Karpas-422 (cell line): ENCODE measurements around the gene MTARC2. TPM values are rescaled to one million over a fixed set of nuclear protein-coding genes. Genes with fewer than 3 reads are reported as not detected.
"Not testable (repeated sequence)": the region's sequence is repeated elsewhere in the genome, so short reads cannot be mapped to it uniquely, and the experiment has no call there.

Experiments
- DNase-seq: peaks from one replicate; pipeline ENCODE4 v3.0.0-alpha.2; 2015
- H2AFZ ChIP-seq: fragments of 200-600 bp; sonication (generic); 2 replicates; pipeline ENCODE4 v1.6.1; 2014; ENCODE audit warnings: antibody characterized with exemption, low read length, mixed read lengths
- H3K27ac ChIP-seq: fragments of 200-600 bp; sonication (generic); 2 replicates; pipeline ENCODE4 v1.5.1; 2014; ENCODE audit warnings: mild to moderate bottlenecking, low read length, moderate library complexity
- H3K27me3 ChIP-seq: fragments of 200-600 bp; sonication (generic); 2 replicates; pipeline ENCODE4 v1.6.1; 2014; ENCODE audit warnings: low read length, mixed read lengths
- H3K36me3 ChIP-seq: fragments of 200-600 bp; sonication (generic); 2 replicates; pipeline ENCODE4 v1.6.1; 2014; ENCODE audit warnings: low read length, mixed read lengths; ENCODE audit not compliant: insufficient read depth
- H3K4me1 ChIP-seq: fragments of 200-600 bp; sonication (generic); 2 replicates; pipeline ENCODE4 v1.6.1; 2014; ENCODE audit warnings: mild to moderate bottlenecking, low read length, mixed read lengths
- H3K4me2 ChIP-seq: fragments of 200-600 bp; sonication (generic); 2 replicates; pipeline ENCODE4 v1.6.1; 2014; ENCODE audit warnings: low read length, low read depth, mild to moderate bottlenecking; ENCODE audit not compliant: poor library complexity, severe bottlenecking
- H3K4me3 ChIP-seq: fragments of 200-600 bp; sonication (generic); 2 replicates; pipeline ENCODE4 v1.5.1; 2014; ENCODE audit warnings: mild to moderate bottlenecking, antibody characterized with exemption, low read length, mixed read lengths
- H3K79me2 ChIP-seq: fragments of 200-600 bp; sonication (generic); 2 replicates; pipeline ENCODE4 v1.6.1; 2014; ENCODE audit warnings: mild to moderate bottlenecking, low read length, mixed read lengths
- H3K9ac ChIP-seq: fragments of 200-600 bp; sonication (generic); 2 replicates; pipeline ENCODE4 v1.6.0; 2014; ENCODE audit warnings: low read length
- H3K9me2 ChIP-seq: fragments of 200-600 bp; sonication (generic), shearing (Covaris generic); replicated peaks from 2 replicates; pipeline ENCODE4 v1.6.0; 2014; ENCODE audit warnings: mild to moderate bottlenecking, low read length, moderate library complexity; ENCODE audit not compliant: insufficient read depth
- H3K9me3 ChIP-seq: fragments of 300-700, 200-600 bp; sonication (generic); 2 replicates; pipeline ENCODE4 v1.6.1; 2014; ENCODE audit warnings: low read length, mixed read lengths
- H4K20me1 ChIP-seq: fragments of 200-600 bp; sonication (generic); 2 replicates; pipeline ENCODE4 v1.6.1; 2014; ENCODE audit warnings: mild to moderate bottlenecking, antibody characterized with exemption, low read length, low read depth; ENCODE audit not compliant: insufficient read depth
- total RNA-seq: library from RNA; depleted of rRNA; stranded (reverse); fragments of >200 nt; shearing (Covaris generic); gene quantifications from 2 replicates; pipeline ENCODE4 v1.2.3, GENCODE V29; 2014; ENCODE audit warnings: low replicate concordance

MTARC2 gene
- total RNA-seq, 1 experiment from 2014 or later, result 0.48 TPM

GRCh38 chr1:220734571-220735326 lies 13.4 kb upstream of the MTARC2 start:
- Histone ChIP-seq H3K9me3 (no peaks in the 10 kb centered on the region), H3K4me3 (no peak overlapping the region), H3K4me2 (no peak overlapping the region), H4K20me1 (no peaks in the 10 kb centered on the region), H3K4me1 (peaks cover 32% of the 10 kb centered on the region), H3K9ac (no peak overlapping the region), H3K27ac (no peak overlapping the region), H3K27me3 (no peaks in the 10 kb centered on the region), H3K79me2 (no peaks in the 10 kb centered on the region), H3K36me3 (no peaks in the 10 kb centered on the region), H3K9me2 (no peaks in the 10 kb centered on the region), H2AFZ (no peak overlapping the region)
- DNase-seq, result no peak

DNA sequence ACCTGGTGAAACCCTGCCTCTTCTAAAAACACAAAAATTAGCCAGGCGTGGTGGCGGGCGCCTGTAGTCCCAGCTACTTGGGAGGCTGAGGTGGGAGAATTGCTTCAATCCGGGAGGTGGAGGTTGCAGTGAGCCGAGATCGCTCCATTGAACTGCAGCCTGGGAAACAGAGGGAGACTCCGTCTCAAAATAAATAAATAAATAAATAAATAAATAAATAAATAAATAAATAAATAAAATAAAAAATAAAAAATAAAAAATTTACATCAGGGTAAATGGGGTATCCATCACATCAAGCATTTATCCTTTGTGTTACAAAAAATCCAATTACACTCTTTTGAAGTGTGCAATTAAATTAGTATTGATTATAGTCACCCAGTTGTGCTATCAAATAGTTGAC lies 11.8 kb upstream of the MTARC2 start:
- not testable (repeated sequence) for H3K27ac ChIP-seq, H4K20me1 ChIP-seq, H3K36me3 ChIP-seq, H3K9me3 ChIP-seq, H2AFZ ChIP-seq, H3K27me3 ChIP-seq, H3K9me2 ChIP-seq, H3K4me3 ChIP-seq, H3K9ac ChIP-seq, H3K79me2 ChIP-seq, DNase-seq, H3K4me2 ChIP-seq
- H3K4me1 ChIP-seq, result peaks cover 28% of the 10 kb centered on the region

DNA sequence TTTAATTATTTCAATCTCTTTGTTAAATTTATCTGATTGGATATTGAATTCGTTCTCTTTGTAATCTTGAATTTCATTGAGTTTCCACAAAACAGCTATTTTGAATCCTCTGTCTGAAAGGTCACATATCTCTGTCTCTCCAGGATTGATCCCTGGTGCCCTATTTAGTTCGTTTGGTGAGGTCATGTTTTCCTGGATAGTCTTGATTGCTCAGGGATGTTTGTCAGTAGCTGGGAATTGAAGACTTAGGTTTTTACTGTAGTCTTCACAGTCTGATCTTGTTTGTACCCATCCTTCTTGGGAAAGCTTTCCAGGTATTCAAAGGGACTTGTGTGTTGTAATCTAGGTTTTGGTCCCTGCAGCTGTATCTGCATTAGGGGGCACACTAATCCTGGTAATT lies 6.8 kb upstream of the MTARC2 start:
- H3K27ac ChIP-seq, result no peak overlapping the region
- no peak overlapping the region for H3K9ac ChIP-seq
- no peaks in the 10 kb centered on the region for H4K20me1 ChIP-seq
- no peaks in the 10 kb centered on the region for H3K9me3 ChIP-seq
- H3K9me2 ChIP-seq, result no peaks in the 10 kb centered on the region
- no peak for DNase-seq
- peaks cover 14% of the 10 kb centered on the region for H3K4me1 ChIP-seq
- no peak overlapping the region for H2AFZ ChIP-seq
- H3K27me3 ChIP-seq, result no peaks in the 10 kb centered on the region
- no peak overlapping the region for H3K4me3 ChIP-seq
- H3K36me3 ChIP-seq, result no peaks in the 10 kb centered on the region
- H3K79me2 ChIP-seq, result no peaks in the 10 kb centered on the region
- no peak overlapping the region for H3K4me2 ChIP-seq

GRCh38 chr1:220741825-220742224 lies 6.3 kb upstream of the MTARC2 start:
- Histone ChIP-seq H3K9me2 (no peaks in the 10 kb centered on the region), H3K9me3 (no peaks in the 10 kb centered on the region), H3K9ac (no peak overlapping the region), H3K4me3 (no peak overlapping the region), H3K27ac (no peak overlapping the region), H3K27me3 (no peaks in the 10 kb centered on the region), H3K79me2 (no peaks in the 10 kb centered on the region), H3K4me2 (no peak overlapping the region), H4K20me1 (no peaks in the 10 kb centered on the region), H3K36me3 (no peaks in the 10 kb centered on the region), H3K4me1 (peaks cover 10% of the 10 kb centered on the region), H2AFZ (no peak overlapping the region)
- DNase-seq, result no peak

DNA sequence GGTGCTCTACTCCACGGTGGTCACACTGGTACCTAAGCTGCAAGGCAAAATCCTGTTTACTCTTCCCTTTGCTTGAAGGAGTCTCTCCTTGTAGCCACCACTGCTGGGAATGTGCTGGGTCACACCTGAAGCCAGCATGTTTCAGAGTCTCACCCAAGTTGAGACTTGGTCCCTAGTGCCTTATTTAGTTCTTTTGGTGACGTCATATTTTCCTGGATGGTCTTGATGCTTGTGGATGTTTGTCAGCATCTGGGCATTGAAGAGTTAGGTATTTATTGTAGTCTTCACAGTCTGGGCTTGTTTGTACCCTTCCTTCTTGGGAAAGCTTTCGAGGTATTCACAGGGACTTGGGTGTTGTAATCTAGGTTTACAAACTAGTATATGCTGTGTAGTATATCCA lies 5.6 kb upstream of the MTARC2 start:
- no peak for DNase-seq
- Histone ChIP-seq H3K9me3 (no peaks in the 10 kb centered on the region), H3K9ac (no peak overlapping the region), H3K9me2 (no peaks in the 10 kb centered on the region), H3K79me2 (no peaks in the 10 kb centered on the region), H3K27ac (no peak overlapping the region), H3K4me1 (peaks cover 3% of the 10 kb centered on the region), H3K27me3 (no peaks in the 10 kb centered on the region), H2AFZ (no peak overlapping the region), H4K20me1 (no peaks in the 10 kb centered on the region), H3K4me2 (no peak overlapping the region), H3K4me3 (no peak overlapping the region), H3K36me3 (no peaks in the 10 kb centered on the region)

DNA sequence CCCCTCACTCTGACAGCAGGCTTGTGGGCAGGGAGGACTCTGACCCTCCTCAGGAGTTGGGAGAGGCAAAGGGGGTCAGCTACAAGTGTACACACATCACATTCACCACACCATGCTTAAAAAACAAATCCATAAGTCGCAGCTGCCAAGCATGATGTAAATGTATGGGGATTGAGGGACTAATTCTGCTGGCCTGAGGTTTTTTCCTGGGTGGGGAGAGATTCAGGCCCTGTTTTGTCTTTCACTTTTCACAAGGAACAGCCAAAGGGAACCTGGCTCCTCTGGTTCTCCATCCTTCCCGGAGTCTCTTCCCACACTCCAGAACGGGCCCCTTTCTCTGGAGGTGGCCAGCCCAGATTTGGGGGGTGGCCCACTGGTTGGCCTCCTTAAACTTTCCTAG lies 1.3 kb upstream of the MTARC2 start:
- H3K9me3 ChIP-seq, result no peaks in the 10 kb centered on the region
- H3K4me2 ChIP-seq, result no peak overlapping the region
- no peaks in the 10 kb centered on the region for H3K4me1 ChIP-seq
- no peaks in the 10 kb centered on the region for H3K36me3 ChIP-seq
- no peak overlapping the region for H3K4me3 ChIP-seq
- H3K27me3 ChIP-seq, result no peaks in the 10 kb centered on the region
- H3K79me2 ChIP-seq, result no peaks in the 10 kb centered on the region
- no peak for DNase-seq
- H3K9ac ChIP-seq, result no peak overlapping the region
- no peak overlapping the region for H3K27ac ChIP-seq
- H4K20me1 ChIP-seq, result no peaks in the 10 kb centered on the region
- H2AFZ ChIP-seq, result no peak overlapping the region
- H3K9me2 ChIP-seq, result no peaks in the 10 kb centered on the region

DNA sequence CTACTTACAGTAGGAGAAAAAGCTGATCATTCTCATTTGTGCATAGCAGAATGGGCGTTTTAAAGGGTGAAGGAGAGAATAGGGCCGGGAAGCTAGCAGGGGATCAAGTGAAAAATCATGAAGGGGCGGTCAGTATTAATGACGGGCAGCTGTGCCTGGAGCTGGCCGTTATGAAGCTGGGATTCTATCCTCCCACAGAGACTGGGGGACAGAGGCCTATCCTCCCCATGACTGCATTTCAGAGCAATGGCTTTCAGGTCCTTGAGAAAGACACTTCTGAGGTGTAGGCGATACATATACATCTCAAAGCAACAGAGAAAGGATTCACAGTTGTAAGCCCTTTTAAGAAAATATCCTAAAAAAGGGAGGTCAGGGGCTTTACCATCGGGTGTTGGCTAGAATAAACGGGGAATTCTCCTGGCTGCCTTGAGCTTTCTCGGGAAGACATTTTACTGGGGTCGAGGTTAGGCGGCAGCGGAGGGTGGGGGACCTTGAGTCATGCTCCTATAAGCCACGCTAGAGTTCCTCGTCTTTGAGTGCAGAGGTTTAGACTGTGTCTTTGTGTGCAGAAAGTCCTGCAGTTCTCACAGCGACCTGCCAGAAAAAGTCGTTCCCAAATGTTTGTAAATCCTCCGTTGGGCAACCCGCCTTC lies 559 bp upstream of the MTARC2 start:
- Histone ChIP-seq H3K36me3 (no peaks in the 10 kb centered on the region), H3K79me2 (no peaks in the 10 kb centered on the region), H3K27ac (no peak overlapping the region), H3K4me2 (no peak overlapping the region), H3K4me3 (no peak overlapping the region), H4K20me1 (no peaks in the 10 kb centered on the region), H3K4me1 (no peaks in the 10 kb centered on the region), H2AFZ (no peak overlapping the region), H3K9ac (no peak overlapping the region), H3K9me2 (no peaks in the 10 kb centered on the region), H3K27me3 (no peaks in the 10 kb centered on the region), H3K9me3 (no peaks in the 10 kb centered on the region)
- DNase-seq, result no peak

DNA sequence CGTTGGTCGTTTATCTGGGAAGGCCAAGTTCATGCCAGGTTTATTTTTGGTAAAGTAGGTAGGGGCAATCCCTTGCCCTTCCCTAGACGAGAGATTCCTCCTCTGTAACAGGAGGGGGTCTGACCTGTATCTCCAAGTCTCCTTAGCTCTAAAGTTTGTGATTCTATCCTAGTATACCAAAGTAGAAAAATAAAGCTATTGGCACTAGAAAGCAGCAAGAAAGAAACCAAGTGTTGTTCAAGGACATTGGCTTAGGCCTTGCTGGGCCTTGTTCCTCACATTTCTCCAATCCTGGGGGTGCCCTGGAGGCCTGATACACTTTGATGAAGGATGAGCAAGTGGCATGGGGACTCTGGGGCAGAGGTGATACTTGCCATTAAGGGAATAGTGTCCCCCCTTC lies 814 bp downstream of the MTARC2 start:
- H4K20me1 ChIP-seq, result no peaks in the 10 kb centered on the region
- H2AFZ ChIP-seq, result no peak overlapping the region
- no peaks in the 10 kb centered on the region for H3K36me3 ChIP-seq
- H3K4me1 ChIP-seq, result no peaks in the 10 kb centered on the region
- H3K9me2 ChIP-seq, result no peaks in the 10 kb centered on the region
- H3K79me2 ChIP-seq, result no peaks in the 10 kb centered on the region
- H3K4me3 ChIP-seq, result no peak overlapping the region
- no peaks in the 10 kb centered on the region for H3K9me3 ChIP-seq
- H3K27ac ChIP-seq, result no peak overlapping the region
- no peak for DNase-seq
- H3K4me2 ChIP-seq, result no peak overlapping the region
- H3K27me3 ChIP-seq, result no peaks in the 10 kb centered on the region
- no peak overlapping the region for H3K9ac ChIP-seq
